Gastrocnemius medialis (tissue), 4 donors: Measurements from ENCODE around the gene ENOPH1.

ENCODE experiments used
- CTCF ChIP-seq, 5 experiments: fragments of 450-650 bp in 3 of 5; fragments of 200-600 bp in 2 of 5; sonication (generic) in 2 of 5; IDR thresholded peaks in 4 of 5; conservative IDR thresholded peaks in 1 of 5; 1 replicate in 4 of 5; 2 replicates in 1 of 5; pipeline ENCODE4 v1.5.1; 2016 to 2019; ENCODE audit warnings: antibody characterized with exemption in 5 of 5, mild to moderate bottlenecking in 3 of 5, moderate library complexity in 3 of 5
- POLR2A ChIP-seq, 2 donors: fragments of 450-650 bp; IDR thresholded peaks; one replicate each; pipeline ENCODE4 v1.6.1; 2017; ENCODE audit warnings: antibody characterized with exemption in 2 of 2, mild to moderate bottlenecking in 2 of 2, moderate library complexity in 2 of 2

GRCh38 chr4:82436780-82437179, 6.4 kb downstream of the ENOPH1 start:
- TF ChIP-seq CTCF (IDR thresholded peaks at IDR 0.05 in 4 of 5, conservative IDR thresholded peaks at IDR 0.05 in 1 of 5) (no peak), POLR2A (IDR thresholded peaks at IDR 0.05) (no peak)
